Measurements from ENCODE around the gene GRIA1. TPM values are rescaled to one million over a fixed set of nuclear protein-coding genes. Genes with fewer than 3 reads are reported as not detected.

GRIA1 gene
- total and polyA plus RNA-seq, 10 of the 15 experiments (the other 5 are each of a cell fraction or from before 2014, with no cell fraction given): 0.04 to 0.18 (median 0.04) TPM; not detected in 7

DNA sequence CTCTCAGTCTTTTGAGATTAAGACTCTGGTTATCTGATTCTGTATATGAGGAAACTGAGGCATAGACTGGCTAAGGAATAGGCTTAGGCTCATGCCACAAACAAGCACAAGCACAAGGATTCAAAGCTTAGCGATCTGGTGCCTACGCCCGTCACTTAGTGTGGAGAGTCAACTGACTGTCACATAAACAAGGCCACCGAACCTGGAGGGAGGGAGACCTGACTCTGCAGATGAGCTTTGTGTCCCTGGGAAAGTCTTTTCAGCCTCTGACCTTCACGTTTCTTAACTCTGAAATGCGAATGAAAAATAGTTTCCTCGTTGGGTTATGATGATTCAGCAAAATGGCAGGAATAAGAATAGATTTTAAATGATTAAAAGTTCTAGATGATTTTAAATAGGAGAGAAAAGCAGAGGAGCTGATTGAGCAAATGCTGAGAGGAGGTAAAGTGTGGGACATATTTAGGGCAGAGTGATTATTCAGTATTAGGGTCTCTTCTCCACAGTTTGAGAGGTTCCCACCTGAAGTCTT, 135.4 kb downstream of the GRIA1 start (continued):
- TF ChIP-seq IRF4 (IDR thresholded peaks at IDR 0.05; ENCODE audit: low read depth, low read length): no peak
- TF ChIP-seq YBX1 (IDR thresholded peaks at IDR 0.05): no peak
- TF ChIP-seq, protein P1, sequence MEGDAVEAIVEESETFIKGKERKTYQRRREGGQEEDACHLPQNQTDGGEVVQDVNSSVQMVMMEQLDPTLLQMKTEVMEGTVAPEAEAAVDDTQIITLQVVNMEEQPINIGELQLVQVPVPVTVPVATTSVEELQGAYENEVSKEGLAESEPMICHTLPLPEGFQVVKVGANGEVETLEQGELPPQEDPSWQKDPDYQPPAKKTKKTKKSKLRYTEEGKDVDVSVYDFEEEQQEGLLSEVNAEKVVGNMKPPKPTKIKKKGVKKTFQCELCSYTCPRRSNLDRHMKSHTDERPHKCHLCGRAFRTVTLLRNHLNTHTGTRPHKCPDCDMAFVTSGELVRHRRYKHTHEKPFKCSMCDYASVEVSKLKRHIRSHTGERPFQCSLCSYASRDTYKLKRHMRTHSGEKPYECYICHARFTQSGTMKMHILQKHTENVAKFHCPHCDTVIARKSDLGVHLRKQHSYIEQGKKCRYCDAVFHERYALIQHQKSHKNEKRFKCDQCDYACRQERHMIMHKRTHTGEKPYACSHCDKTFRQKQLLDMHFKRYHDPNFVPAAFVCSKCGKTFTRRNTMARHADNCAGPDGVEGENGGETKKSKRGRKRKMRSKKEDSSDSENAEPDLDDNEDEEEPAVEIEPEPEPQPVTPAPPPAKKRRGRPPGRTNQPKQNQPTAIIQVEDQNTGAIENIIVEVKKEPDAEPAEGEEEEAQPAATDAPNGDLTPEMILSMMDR (IDR thresholded peaks at IDR 0.05 in 2 of 3, conservative IDR thresholded peaks at IDR 0.05 in 1 of 3; ENCODE audit: control insufficient read depth in 2 of 3, extremely low read depth in 1 of 3, insufficient read depth in 1 of 3, low read depth in 3 of 3, low read length in 3 of 3): no peak

DNA sequence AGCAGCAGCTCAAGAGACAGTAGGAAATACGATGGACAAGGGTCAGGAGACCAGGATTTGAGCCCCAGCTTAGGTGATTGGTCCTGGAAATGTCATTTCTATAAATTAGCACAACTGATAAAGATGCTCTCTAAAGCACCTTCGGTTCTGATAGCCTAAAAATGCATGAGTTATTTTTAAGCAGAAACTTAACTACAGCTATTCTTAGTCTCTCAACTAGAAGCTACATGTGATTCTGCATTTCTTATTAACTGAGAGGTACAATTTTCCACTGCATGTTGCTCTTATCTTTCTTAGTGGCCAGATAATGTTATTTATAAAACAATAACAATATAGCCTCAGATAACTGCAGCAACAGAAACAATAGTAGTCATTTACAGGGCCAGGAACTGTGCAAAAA, 136.4 kb downstream of the GRIA1 start:
- CTCF ChIA-PET: interaction anchor here (1.2 kb wide), 1 partner anchor 8 kb away, joined by 4 read pairs; no protein-coding TSS in a partner anchor
- in situ Hi-C loops (cut with MboI): no loop called here
- SMC1A ChIA-PET (ENCODE audit: uncharacterized antibody, unreplicated experiment): no interaction called here
- H3K36me3 ChIP-seq (ENCODE audit: control insufficient read depth in 2 of 2, insufficient read depth in 2 of 2, low read length in 1 of 2): no peaks in the 10 kb centered on the region
- FAIRE-seq (no peak), ATAC-seq (no peak), DNase-seq (ENCODE audit: low read depth, low spot score) (no peak)
- no peaks in the 10 kb centered on the region; the same call in 1 of the 2 replicates for H4K20me1 ChIP-seq (ENCODE audit: control insufficient read depth, insufficient read depth)
- no peak overlapping the region for H3K4me2 ChIP-seq (ENCODE audit: control insufficient read depth, insufficient read depth)
- no peak overlapping the region for H2AFZ ChIP-seq (ENCODE audit: control insufficient read depth, low read depth, low read length)
- TF ChIP-seq, protein P2, sequence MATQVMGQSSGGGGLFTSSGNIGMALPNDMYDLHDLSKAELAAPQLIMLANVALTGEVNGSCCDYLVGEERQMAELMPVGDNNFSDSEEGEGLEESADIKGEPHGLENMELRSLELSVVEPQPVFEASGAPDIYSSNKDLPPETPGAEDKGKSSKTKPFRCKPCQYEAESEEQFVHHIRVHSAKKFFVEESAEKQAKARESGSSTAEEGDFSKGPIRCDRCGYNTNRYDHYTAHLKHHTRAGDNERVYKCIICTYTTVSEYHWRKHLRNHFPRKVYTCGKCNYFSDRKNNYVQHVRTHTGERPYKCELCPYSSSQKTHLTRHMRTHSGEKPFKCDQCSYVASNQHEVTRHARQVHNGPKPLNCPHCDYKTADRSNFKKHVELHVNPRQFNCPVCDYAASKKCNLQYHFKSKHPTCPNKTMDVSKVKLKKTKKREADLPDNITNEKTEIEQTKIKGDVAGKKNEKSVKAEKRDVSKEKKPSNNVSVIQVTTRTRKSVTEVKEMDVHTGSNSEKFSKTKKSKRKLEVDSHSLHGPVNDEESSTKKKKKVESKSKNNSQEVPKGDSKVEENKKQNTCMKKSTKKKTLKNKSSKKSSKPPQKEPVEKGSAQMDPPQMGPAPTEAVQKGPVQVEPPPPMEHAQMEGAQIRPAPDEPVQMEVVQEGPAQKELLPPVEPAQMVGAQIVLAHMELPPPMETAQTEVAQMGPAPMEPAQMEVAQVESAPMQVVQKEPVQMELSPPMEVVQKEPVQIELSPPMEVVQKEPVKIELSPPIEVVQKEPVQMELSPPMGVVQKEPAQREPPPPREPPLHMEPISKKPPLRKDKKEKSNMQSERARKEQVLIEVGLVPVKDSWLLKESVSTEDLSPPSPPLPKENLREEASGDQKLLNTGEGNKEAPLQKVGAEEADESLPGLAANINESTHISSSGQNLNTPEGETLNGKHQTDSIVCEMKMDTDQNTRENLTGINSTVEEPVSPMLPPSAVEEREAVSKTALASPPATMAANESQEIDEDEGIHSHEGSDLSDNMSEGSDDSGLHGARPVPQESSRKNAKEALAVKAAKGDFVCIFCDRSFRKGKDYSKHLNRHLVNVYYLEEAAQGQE (IDR thresholded peaks at IDR 0.05; ENCODE audit: low read depth, low read length): no peak
- 0% methylated on average over 2 of the region's 2 CpGs for WGBS (ENCODE audit: insufficient coverage, insufficient replicate concordance, low lambda C conversion rate, missing lambda C conversion rate)
- no peaks in the 10 kb centered on the region for H3K4me1 ChIP-seq (ENCODE audit: control insufficient read depth, insufficient read depth, low read length)
- RAD21 ChIA-PET (ENCODE audit: unreplicated experiment): interaction anchor here (1.0 kb wide), 1 partner anchor 16 kb away, joined by 3 read pairs; no protein-coding TSS in a partner anchor
- H3K27me3 ChIP-seq (replicated peaks in 1 of 2; ENCODE audit: control insufficient read depth in 2 of 2, insufficient read depth in 2 of 2, low read length in 1 of 2): no peaks in the 10 kb centered on the region
- BruUV-seq (replicated peaks): no TSS peak
- no peak overlapping the region for H3K27ac ChIP-seq (ENCODE audit: control insufficient read depth, insufficient read depth)
- H3K9ac ChIP-seq (ENCODE audit: control insufficient read depth, insufficient read depth, low read length): no peak overlapping the region
- intact Hi-C loops (cut with micrococcal nuclease; ENCODE audit: unreplicated experiment): no loop called here
- H3K79me2 ChIP-seq (ENCODE audit: control insufficient read depth, insufficient read depth, low read length): no peaks in the 10 kb centered on the region
- POLR2A ChIA-PET: no interaction called here
- H3K9me3 ChIP-seq (replicated peaks; ENCODE audit: control insufficient read depth, insufficient read depth, low read length): no peaks in the 10 kb centered on the region
- no peak overlapping the region for H3K4me3 ChIP-seq

Measured in GM12878 (cell line).